ENCODE data around the gene CFHR2.

Gene CFHR2

DNA sequence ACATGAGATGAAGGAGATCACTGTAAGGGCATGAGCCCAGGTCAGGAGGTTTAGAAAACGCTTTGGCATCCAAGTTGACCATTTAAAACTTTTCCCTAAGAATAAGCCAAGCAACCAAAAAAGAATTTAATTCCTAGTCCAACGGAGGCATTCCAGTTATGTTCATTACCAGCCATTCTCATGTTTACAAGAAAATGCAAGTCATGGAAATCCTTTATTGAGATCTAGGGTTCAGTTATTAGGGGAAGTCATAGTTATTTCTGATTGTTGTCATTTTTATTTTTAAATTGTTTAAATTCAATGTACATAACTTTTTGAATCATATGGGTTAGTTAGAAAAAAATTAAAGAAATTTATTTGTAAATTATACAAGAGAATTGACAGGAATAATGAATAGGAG lies 58.3 kb downstream of the CFHR2 start:
- no peaks in the 10 kb centered on the region for H3K36me3 ChIP-seq (ENCODE audit: control insufficient read depth, insufficient read depth, low read length)
- no peak overlapping the region for H3K9ac ChIP-seq
- H3K9me3 ChIP-seq (ENCODE audit: control insufficient read depth, low read length), result no peaks in the 10 kb centered on the region
- no peak overlapping the region for H3K4me2 ChIP-seq (ENCODE audit: low read length)
- no peak overlapping the region for H2AFZ ChIP-seq
- no peaks in the 10 kb centered on the region for H3K79me2 ChIP-seq
- H3K27me3 ChIP-seq (ENCODE audit: control insufficient read depth, insufficient read depth, low read length), result no peaks in the 10 kb centered on the region
- no peak overlapping the region for H3K4me3 ChIP-seq (ENCODE audit: low read depth, low read length)
- no peaks in the 10 kb centered on the region for H3K4me1 ChIP-seq
- TF ChIP-seq, protein P1, sequence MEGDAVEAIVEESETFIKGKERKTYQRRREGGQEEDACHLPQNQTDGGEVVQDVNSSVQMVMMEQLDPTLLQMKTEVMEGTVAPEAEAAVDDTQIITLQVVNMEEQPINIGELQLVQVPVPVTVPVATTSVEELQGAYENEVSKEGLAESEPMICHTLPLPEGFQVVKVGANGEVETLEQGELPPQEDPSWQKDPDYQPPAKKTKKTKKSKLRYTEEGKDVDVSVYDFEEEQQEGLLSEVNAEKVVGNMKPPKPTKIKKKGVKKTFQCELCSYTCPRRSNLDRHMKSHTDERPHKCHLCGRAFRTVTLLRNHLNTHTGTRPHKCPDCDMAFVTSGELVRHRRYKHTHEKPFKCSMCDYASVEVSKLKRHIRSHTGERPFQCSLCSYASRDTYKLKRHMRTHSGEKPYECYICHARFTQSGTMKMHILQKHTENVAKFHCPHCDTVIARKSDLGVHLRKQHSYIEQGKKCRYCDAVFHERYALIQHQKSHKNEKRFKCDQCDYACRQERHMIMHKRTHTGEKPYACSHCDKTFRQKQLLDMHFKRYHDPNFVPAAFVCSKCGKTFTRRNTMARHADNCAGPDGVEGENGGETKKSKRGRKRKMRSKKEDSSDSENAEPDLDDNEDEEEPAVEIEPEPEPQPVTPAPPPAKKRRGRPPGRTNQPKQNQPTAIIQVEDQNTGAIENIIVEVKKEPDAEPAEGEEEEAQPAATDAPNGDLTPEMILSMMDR (IDR thresholded peaks at IDR 0.05), result no peak
- H3K27ac ChIP-seq, result no peak overlapping the region

DNA sequence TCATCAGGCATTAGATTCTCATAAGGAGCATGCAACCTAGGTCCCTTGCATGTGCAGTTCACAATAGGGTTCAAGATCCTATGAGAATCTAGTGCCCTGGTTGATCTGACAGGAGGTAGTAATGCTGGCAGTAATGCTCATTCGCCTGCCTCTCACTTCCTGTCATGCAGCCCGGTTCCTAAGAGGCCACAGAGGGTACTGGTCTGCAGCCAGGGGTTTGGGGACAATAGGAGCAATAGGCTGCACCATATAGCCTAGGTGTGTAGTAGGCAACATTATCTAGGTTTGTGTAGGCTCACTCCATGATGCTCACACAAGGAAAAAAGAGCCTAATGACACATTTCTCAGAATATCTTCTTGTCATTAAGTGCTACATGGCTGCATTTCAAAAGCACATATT lies 59.6 kb downstream of the CFHR2 start:
- TF ChIP-seq, protein P1 (IDR thresholded peaks at IDR 0.05), result no peak
- Histone ChIP-seq H3K79me2 (no peaks in the 10 kb centered on the region), H3K4me1 (no peaks in the 10 kb centered on the region), H3K4me3 (ENCODE audit: low read depth, low read length) (no peak overlapping the region), H2AFZ (no peak overlapping the region), H3K9me3 (ENCODE audit: control insufficient read depth, low read length) (no peaks in the 10 kb centered on the region), H3K36me3 (ENCODE audit: control insufficient read depth, insufficient read depth, low read length) (no peaks in the 10 kb centered on the region), H3K9ac (no peak overlapping the region), H3K4me2 (ENCODE audit: low read length) (no peak overlapping the region), H3K27ac (no peak overlapping the region), H3K27me3 (ENCODE audit: control insufficient read depth, insufficient read depth, low read length) (no peaks in the 10 kb centered on the region)

DNA sequence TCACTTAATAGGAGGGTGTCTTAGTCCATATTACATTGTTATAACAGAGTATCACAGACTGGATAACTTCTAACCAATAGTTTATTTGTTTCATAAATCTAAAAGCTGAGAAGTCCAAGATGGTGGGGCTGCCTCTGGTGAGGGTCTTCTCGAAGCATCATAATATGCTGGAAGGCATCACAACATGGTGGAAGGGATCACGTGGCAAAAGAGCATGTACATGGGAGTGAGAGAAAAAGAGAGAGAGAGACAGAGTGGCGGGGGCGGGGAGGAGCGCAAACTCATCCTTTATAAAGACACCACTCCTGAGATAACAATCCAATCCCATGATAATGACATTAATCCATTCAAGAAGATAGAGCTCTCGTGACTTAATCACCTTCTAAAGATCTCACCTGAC lies 65.3 kb downstream of the CFHR2 start:
- Histone ChIP-seq H3K4me3 (ENCODE audit: low read depth, low read length) (no peak overlapping the region), H3K9ac (no peak overlapping the region), H3K27me3 (ENCODE audit: control insufficient read depth, insufficient read depth, low read length) (no peaks in the 10 kb centered on the region), H3K9me3 (ENCODE audit: control insufficient read depth, low read length) (no peaks in the 10 kb centered on the region), H3K4me2 (ENCODE audit: low read length) (no peak overlapping the region), H3K4me1 (no peaks in the 10 kb centered on the region), H3K36me3 (ENCODE audit: control insufficient read depth, insufficient read depth, low read length) (no peaks in the 10 kb centered on the region), H3K27ac (no peak overlapping the region), H3K79me2 (no peaks in the 10 kb centered on the region), H2AFZ (no peak overlapping the region)
- TF ChIP-seq, protein P1 (IDR thresholded peaks at IDR 0.05), result no peak

Measured in parathyroid adenoma (tissue), 2 donors.